K562 (cell line): ENCODE results near the gene CARD10. TPM values are rescaled to one million over a fixed set of nuclear protein-coding genes. Genes with fewer than 3 reads are reported as not detected.

ENCODE experiments used
- ADNP ChIP-seq: fragments of 200-800 bp; sonication (Bioruptor generic); IDR thresholded peaks from 2 replicates; pipeline ENCODE4 v1.6.1; 2016; ENCODE audit warnings: missing genetic modification characterization, missing compliant biosample characterization
- CBX5 ChIP-seq: IDR thresholded peaks from 2 replicates; pipeline ENCODE4 v1.6.1; 2014; ENCODE audit warnings: low read depth, borderline replicate concordance
- CCNT2 ChIP-seq: IDR thresholded peaks from 2 replicates; pipeline ENCODE4 v1.6.1; 2011; ENCODE audit warnings: borderline replicate concordance, low read depth, mild to moderate bottlenecking, moderate library complexity, mixed read lengths, low read length; ENCODE audit not compliant: insufficient read length; ENCODE audit errors: extremely low read depth
- E2F3 ChIP-seq: fragments of 250-450 bp; sonication (Bioruptor Pico); IDR thresholded peaks from 2 replicates; pipeline ENCODE4 v1.4.0; 2020; ENCODE audit warnings: mild to moderate bottlenecking
- ETS1 ChIP-seq: conservative IDR thresholded peaks from 2 replicates; pipeline ENCODE4 v1.6.1; 2011; ENCODE audit warnings: low read depth, mild to moderate bottlenecking, low read length; ENCODE audit not compliant: control insufficient read depth
- HBP1 ChIP-seq: fragments of 450-650 bp; formaldehyde crosslinking; IDR thresholded peaks from 2 replicates; pipeline ENCODE4 v1.4.0; 2022; ENCODE audit warnings: missing genetic modification characterization
- HCFC1 ChIP-seq: IDR thresholded peaks from 2 replicates; pipeline ENCODE4 v1.6.1; 2012; ENCODE audit warnings: low read depth, low read length, improper control_type of control experiment
- MAFG ChIP-seq: fragments of 450-650 bp; conservative IDR thresholded peaks from 2 replicates; pipeline ENCODE4 v1.6.1; 2016; ENCODE audit warnings: missing genetic modification characterization, missing compliant biosample characterization
- MYC ChIP-seq, 2 experiments: fragments of 250-450 bp in 1 of 2; sonication (Bioruptor Pico) in 1 of 2; IDR thresholded peaks; 2 replicates each; pipeline versions ENCODE4 v1.5.1 to v1.6.1; 2012 to 2021; ENCODE audit warnings: low read depth in 2 of 2, borderline replicate concordance in 1 of 2, improper control_type of control experiment in 1 of 2, low read length in 1 of 2, mild to moderate bottlenecking in 1 of 2, moderate library complexity in 1 of 2
- PKNOX1 ChIP-seq: fragments of 450-650 bp; IDR thresholded peaks from 2 replicates; pipeline ENCODE4 v1.6.1; 2016
- RB1 ChIP-seq: fragments of 450-650 bp; IDR thresholded peaks from 2 replicates; pipeline ENCODE4 v1.6.1; 2017; ENCODE audit warnings: low read depth, mild to moderate bottlenecking
- SAP30 ChIP-seq: fragments of 200-600 bp; sonication (generic); IDR thresholded peaks from 2 replicates; pipeline ENCODE4 v1.6.1; 2012; ENCODE audit warnings: borderline replicate concordance, low read depth, mild to moderate bottlenecking, moderate library complexity, low read length, control low read depth, inconsistent platforms; ENCODE audit not compliant: insufficient read depth, poor library complexity, severe bottlenecking
- TAF9B ChIP-seq: fragments of 450-650 bp; IDR thresholded peaks from 2 replicates; pipeline ENCODE4 v1.6.1; 2018; ENCODE audit warnings: mild to moderate bottlenecking; ENCODE audit not compliant: partially characterized antibody
- TEAD2 ChIP-seq: fragments of 450-650 bp; IDR thresholded peaks from 2 replicates; pipeline ENCODE4 v1.6.1; 2016; ENCODE audit warnings: missing genetic modification characterization, control low read depth, missing compliant biosample characterization
- VEZF1 ChIP-seq: fragments of 200-800 bp; sonication (Bioruptor generic); IDR thresholded peaks from 2 replicates; pipeline ENCODE4 v1.6.1; 2017; ENCODE audit warnings: missing genetic modification characterization, missing compliant biosample characterization
- ZBTB7A ChIP-seq: IDR thresholded peaks from 2 replicates; pipeline ENCODE4 v1.6.1; 2011; ENCODE audit warnings: low read depth, mild to moderate bottlenecking, low read length, moderate library complexity, borderline replicate concordance; ENCODE audit not compliant: control insufficient read depth
- ZNF174 ChIP-seq: fragments of 250-450 bp; sonication (Bioruptor Pico); IDR thresholded peaks from 2 replicates; pipeline ENCODE4 v1.4.0; 2020; ENCODE audit warnings: mild to moderate bottlenecking
- ZNF23 ChIP-seq: fragments of 250-450 bp; sonication (Bioruptor Pico); IDR thresholded peaks from 2 replicates; pipeline ENCODE4 v1.4.0; 2020; ENCODE audit warnings: mild to moderate bottlenecking
- ZNF445 ChIP-seq: fragments of 250-450 bp; sonication (Bioruptor Pico); IDR thresholded peaks from 2 replicates; pipeline ENCODE4 v1.4.0; 2020; ENCODE audit warnings: low read depth, mild to moderate bottlenecking, moderate library complexity
- polyA plus RNA-seq, 8 experiments: library from polyadenylated mRNA; depleted of rRNA in 4 of 8; stranded (reverse) in 5 of 8; unstranded in 3 of 8; fragments of >200 nt; fragmentation: Nextera tagmentation in 2 of 8; fragmentation: Illumina TruSeq in 1 of 8; extraction: Ambion mirVana in 2 of 8; extraction: Trizol in 1 of 8; gene quantifications; 2 replicates each; pipeline versions ENCODE4 v1.2.1 to v1.2.3, GENCODE V29; 2011 to 2014; ENCODE audit warnings: inconsistent platforms in 1 of 8, missing spikeins in 1 of 8
- total RNA-seq, 7 experiments: library from RNA; depleted of rRNA in 6 of 7; stranded (reverse); fragments of >200 nt in 6 of 7; fragmentation: Illumina TruSeq in 2 of 7; extraction: Trizol in 2 of 7; gene quantifications; 2 replicates each; pipeline versions ENCODE4 v1.2.1 to v1.2.3, GENCODE V29; 2011 to 2021; ENCODE audit warnings: low replicate concordance in 1 of 7

CARD10 gene
- total and polyA plus RNA-seq, 9 of the 15 experiments (the other 6 are each of a cell fraction or from before 2014, with no cell fraction given) = 0.13 to 5.8 (median 1.6) TPM

GRCh38 chr22:37519268-37520195 is at the start of gene CARD10 (continued):
- TF ChIP-seq ZNF445 (no peak), TEAD2 (no peak), SAP30 (no peak), HCFC1 (no peak), ZNF23 (CRISPR knock-in tag) (no peak), ZNF174 (CRISPR knock-in tag) (no peak), MAFG (tag) (no peak), PKNOX1 (no peak), CCNT2 (peak; percentile 7), ETS1 (peak; percentile 44; the same call in 1 of the 2 replicates), ADNP (tag) (no peak), RB1 (no peak), TAF9B (no peak), VEZF1 (CRISPR knock-in tag) (peak; percentile 65), HBP1 (CRISPR knock-in tag) (no peak), MYC (IDR thresholded peaks at IDR 0.05; ENCODE audit: low read depth, low read length) (no peak), MYC (CRISPR knock-in tag; IDR thresholded peaks at IDR 0.05; ENCODE audit: borderline replicate concordance, low read depth) (no peak), E2F3 (CRISPR knock-in tag) (no peak), CBX5 (no peak), ZBTB7A (peak; percentile 75; the same call in 1 of the 2 replicates)
